HL-60 (cell line): ENCODE data around the gene GAB2.
A peak's percentile ranks its signal among the peaks of the same experiment; 100 is the strongest.

Source experiments
- DNase-seq, 2 experiments: peaks; one replicate each; pipeline ENCODE4 v3.0.0-alpha.2; 2010 to 2020; ENCODE audit warnings: low read depth in 1 of 2, low spot score in 1 of 2
- H3K27ac ChIP-seq: fragments of 250-450 bp; sonication (Bioruptor Pico); replicated peaks from 2 replicates; pipeline ENCODE4 v1.5.1; 2020; ENCODE audit warnings: mild to moderate bottlenecking, moderate library complexity
- H3K27me3 ChIP-seq: fragments of 250-450 bp; sonication (Bioruptor Pico); 2 replicates; pipeline ENCODE4 v1.5.1; 2021; ENCODE audit warnings: mild to moderate bottlenecking, moderate library complexity; ENCODE audit not compliant: insufficient read depth, poor library complexity, severe bottlenecking
- H3K4me3 ChIP-seq: replicated peaks from 2 replicates; pipeline ENCODE4 v1.5.1; 2011; ENCODE audit warnings: mild to moderate bottlenecking, control low read depth, low read length; ENCODE audit not compliant: insufficient read depth
- CTCF ChIP-seq: IDR thresholded peaks from one replicate; pipeline ENCODE4 v1.5.1; 2011; ENCODE audit warnings: low read length, control low read depth, inconsistent platforms; ENCODE audit not compliant: insufficient read depth
- GABPA ChIP-seq: IDR thresholded peaks from 2 replicates; pipeline ENCODE4 v1.6.1; 2012; ENCODE audit warnings: low read depth
- POLR2AphosphoS5 ChIP-seq: IDR thresholded peaks from 2 replicates; pipeline ENCODE4 v1.6.1; 2012; ENCODE audit warnings: low read depth
- REST ChIP-seq: IDR thresholded peaks from 2 replicates; pipeline ENCODE4 v1.6.1; 2012; ENCODE audit warnings: low read depth; ENCODE audit not compliant: insufficient replicate concordance
- SPI1 ChIP-seq: IDR thresholded peaks from 2 replicates; pipeline ENCODE4 v1.6.1; 2012; ENCODE audit warnings: low read depth, mild to moderate bottlenecking, borderline replicate concordance

GAB2 gene

GRCh38 chr11:78181185-78181584 is 236.4 kb downstream of the GAB2 start:
- TF ChIP-seq POLR2AphosphoS5: no peak
- TF ChIP-seq SPI1: no peak
- TF ChIP-seq REST: no peak
- TF ChIP-seq CTCF: no peak
- no peak for TF ChIP-seq GABPA
- peak in 1 of 2 experiments; percentile 43 for DNase-seq
- Histone ChIP-seq H3K4me3 (no peak overlapping the region), H3K27me3 (no peaks in the 10 kb centered on the region), H3K27ac (no peak overlapping the region; the same call in 1 of the 2 replicates)

- no peaks in the 10 kb centered on the region for H3K27me3 ChIP-seq
- no peak overlapping the region for H3K4me3 ChIP-seq
- no peak overlapping the region; the same call in 1 of the 2 replicates for H3K27ac ChIP-seq
- no peak for TF ChIP-seq SPI1
- no peak for TF ChIP-seq GABPA
- no peak for TF ChIP-seq CTCF
- no peak for TF ChIP-seq REST
- TF ChIP-seq POLR2AphosphoS5: no peak
- no peak for DNase-seq
Measured at GRCh38 chr11:78180751-78181150, 236.9 kb downstream of the GAB2 start.

- no peak for TF ChIP-seq SPI1
- DNase-seq: no peak
- no peaks in the 10 kb centered on the region for H3K27me3 ChIP-seq
- no peak overlapping the region for H3K27ac ChIP-seq
- no peak overlapping the region for H3K4me3 ChIP-seq
Measured at GRCh38 chr11:78179459-78180071, 238.1 kb downstream of the GAB2 start.

- no peak overlapping the region for H3K27ac ChIP-seq
- DNase-seq: no peak
- H3K27me3 ChIP-seq: no peaks in the 10 kb centered on the region
- TF ChIP-seq POLR2AphosphoS5 (no peak), SPI1 (no peak), REST (no peak), CTCF (no peak), GABPA (no peak)
- no peak overlapping the region for H3K4me3 ChIP-seq
Measured at GRCh38 chr11:78177216-78177615, 240.4 kb downstream of the GAB2 start.
